HG03571 (cell line): ENCODE measurements around the gene MDGA2.
"Not testable (repeated sequence)": the region's sequence is repeated elsewhere in the genome, so short reads cannot be mapped to it uniquely, and the experiment has no call there.

Experiments
- ATAC-seq: cut with Tn5 transposase; IDR thresholded peaks from one replicate; pipeline ENCODE4 v1.9.1; 2021; ENCODE audit not compliant: unreplicated experiment

MDGA2 gene

GRCh38 chr14:47624126-47624525, 51.3 kb downstream of the MDGA2 start:
- ATAC-seq, result not testable (repeated sequence)

GRCh38 chr14:47619392-47619791, 56.0 kb downstream of the MDGA2 start:
- no peak for ATAC-seq

GRCh38 chr14:47606566-47606965, 68.8 kb downstream of the MDGA2 start:
- no peak for ATAC-seq

GRCh38 chr14:47596860-47597259, 78.5 kb downstream of the MDGA2 start:
- ATAC-seq, result no peak

GRCh38 chr14:47596232-47596631, 79.2 kb downstream of the MDGA2 start:
- peak; percentile 81 for ATAC-seq

- ATAC-seq, result no peak
Measured at GRCh38 chr14:47595552-47595951, 79.9 kb downstream of the MDGA2 start.

GRCh38 chr14:47590767-47591495, 84.5 kb downstream of the MDGA2 start:
- no peak for ATAC-seq

GRCh38 chr14:47585447-47585846, 90.0 kb downstream of the MDGA2 start:
- ATAC-seq, result no peak

GRCh38 chr14:47567273-47567672, 108.1 kb downstream of the MDGA2 start:
- no peak for ATAC-seq

GRCh38 chr14:47557894-47558293, 117.5 kb downstream of the MDGA2 start:
- no peak for ATAC-seq

GRCh38 chr14:47555333-47555732, 120.1 kb downstream of the MDGA2 start:
- ATAC-seq, result no peak

GRCh38 chr14:47549886-47550285, 125.5 kb downstream of the MDGA2 start:
- no peak for ATAC-seq

- ATAC-seq, result no peak
Measured at GRCh38 chr14:47543459-47543858, 131.9 kb downstream of the MDGA2 start.

- no peak for ATAC-seq
Measured at GRCh38 chr14:47541662-47542061, 133.7 kb downstream of the MDGA2 start.

GRCh38 chr14:47539031-47539461, 136.4 kb downstream of the MDGA2 start:
- ATAC-seq, result no peak

GRCh38 chr14:47536341-47536740, 139.1 kb downstream of the MDGA2 start:
- ATAC-seq, result no peak

- no peak for ATAC-seq
Measured at GRCh38 chr14:47526591-47527244, 148.7 kb downstream of the MDGA2 start.

GRCh38 chr14:47524524-47524923, 150.9 kb downstream of the MDGA2 start:
- ATAC-seq, result no peak

- ATAC-seq, result no peak
Measured at GRCh38 chr14:47520382-47520781, 155.0 kb downstream of the MDGA2 start.

GRCh38 chr14:47511829-47512228, 163.6 kb downstream of the MDGA2 start:
- ATAC-seq, result no peak

- ATAC-seq, result no peak
Measured at GRCh38 chr14:47509957-47510356, 165.4 kb downstream of the MDGA2 start.

GRCh38 chr14:47507861-47508260, 167.5 kb downstream of the MDGA2 start:
- no peak for ATAC-seq

GRCh38 chr14:47500369-47500768, 175.0 kb downstream of the MDGA2 start:
- ATAC-seq, result no peak
